Epithelial cell of proximal tubule (primary cell): ENCODE data around the gene LBX1. TPM values are rescaled to one million over a fixed set of nuclear protein-coding genes. Genes with fewer than 3 reads are reported as not detected.
A peak's percentile ranks its signal among the peaks of the same experiment; 100 is the strongest.

Experiments
- DNase-seq: peaks from one replicate; pipeline ENCODE4 v3.0.0-alpha.2; 2011; ENCODE audit warnings: low read depth
- H3K4me3 ChIP-seq: 2 replicates; pipeline ENCODE4 v1.5.1; 2011; ENCODE audit warnings: low read depth, mild to moderate bottlenecking, low read length
- total RNA-seq: library from RNA; depleted of rRNA; stranded (reverse); fragments of >200 nt; gene quantifications from 2 replicates; pipeline ENCODE4 v1.2.3, GENCODE V29; 2015
- TF ChIP-seq, protein P1 (sequence below): conservative IDR thresholded peaks from 2 replicates; pipeline ENCODE4 v1.5.1; 2012; ENCODE audit warnings: low read depth, mild to moderate bottlenecking, low read length

LBX1 gene, protein sequence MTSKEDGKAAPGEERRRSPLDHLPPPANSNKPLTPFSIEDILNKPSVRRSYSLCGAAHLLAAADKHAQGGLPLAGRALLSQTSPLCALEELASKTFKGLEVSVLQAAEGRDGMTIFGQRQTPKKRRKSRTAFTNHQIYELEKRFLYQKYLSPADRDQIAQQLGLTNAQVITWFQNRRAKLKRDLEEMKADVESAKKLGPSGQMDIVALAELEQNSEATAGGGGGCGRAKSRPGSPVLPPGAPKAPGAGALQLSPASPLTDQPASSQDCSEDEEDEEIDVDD
- not detected in 2 replicates for total RNA-seq

DNA sequence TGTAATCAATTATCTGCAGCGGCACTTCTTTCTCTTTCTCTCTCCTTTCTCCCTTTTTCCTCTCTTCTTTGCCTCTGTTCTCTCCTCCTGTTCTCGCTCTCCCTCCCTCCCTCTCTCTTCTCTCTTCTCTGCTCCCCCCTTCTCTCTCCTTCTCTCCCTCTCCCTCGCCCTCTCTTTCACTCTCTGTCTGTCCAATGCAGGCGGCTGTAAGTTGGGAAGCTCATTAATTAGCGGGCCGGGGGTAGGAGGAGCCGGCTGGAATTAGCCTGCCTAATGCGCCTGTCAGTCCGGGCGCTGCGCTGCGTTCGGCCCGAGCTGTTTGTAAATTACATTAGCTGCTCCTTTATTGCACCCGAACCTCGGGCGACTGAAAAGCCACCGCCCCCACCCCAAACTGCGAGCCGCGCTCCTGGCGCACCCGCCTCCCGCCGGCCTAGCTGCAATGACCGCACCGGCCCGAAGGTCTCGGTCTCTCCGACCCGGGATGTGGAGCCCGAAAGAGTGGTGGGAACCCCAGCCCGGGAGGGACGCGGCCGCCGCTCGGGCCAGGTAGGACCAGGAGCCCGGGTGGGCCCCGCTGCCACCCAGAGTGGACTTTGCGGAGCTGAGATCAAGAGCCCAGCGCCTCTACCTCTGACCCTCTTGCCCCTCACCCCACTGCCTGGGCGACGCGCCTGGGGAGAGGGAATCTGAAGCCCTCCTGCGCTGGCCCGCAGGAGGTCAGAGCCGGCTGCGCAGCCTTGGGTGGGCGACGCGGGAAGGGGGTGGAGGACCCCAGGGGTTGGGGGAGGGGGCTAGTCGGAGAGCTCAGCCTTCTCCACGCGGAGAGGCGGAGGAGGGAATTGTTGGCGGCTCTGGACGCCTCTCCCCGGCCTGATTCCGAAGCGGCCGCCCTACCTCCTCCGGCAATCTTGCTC, at the start of gene LBX1:
LBX1 (minus strand) TSS at position 198 of the 917 bp plus-strand sequence. CDS start 648 bp downstream, outside the sequence.
- TF ChIP-seq, protein P1, sequence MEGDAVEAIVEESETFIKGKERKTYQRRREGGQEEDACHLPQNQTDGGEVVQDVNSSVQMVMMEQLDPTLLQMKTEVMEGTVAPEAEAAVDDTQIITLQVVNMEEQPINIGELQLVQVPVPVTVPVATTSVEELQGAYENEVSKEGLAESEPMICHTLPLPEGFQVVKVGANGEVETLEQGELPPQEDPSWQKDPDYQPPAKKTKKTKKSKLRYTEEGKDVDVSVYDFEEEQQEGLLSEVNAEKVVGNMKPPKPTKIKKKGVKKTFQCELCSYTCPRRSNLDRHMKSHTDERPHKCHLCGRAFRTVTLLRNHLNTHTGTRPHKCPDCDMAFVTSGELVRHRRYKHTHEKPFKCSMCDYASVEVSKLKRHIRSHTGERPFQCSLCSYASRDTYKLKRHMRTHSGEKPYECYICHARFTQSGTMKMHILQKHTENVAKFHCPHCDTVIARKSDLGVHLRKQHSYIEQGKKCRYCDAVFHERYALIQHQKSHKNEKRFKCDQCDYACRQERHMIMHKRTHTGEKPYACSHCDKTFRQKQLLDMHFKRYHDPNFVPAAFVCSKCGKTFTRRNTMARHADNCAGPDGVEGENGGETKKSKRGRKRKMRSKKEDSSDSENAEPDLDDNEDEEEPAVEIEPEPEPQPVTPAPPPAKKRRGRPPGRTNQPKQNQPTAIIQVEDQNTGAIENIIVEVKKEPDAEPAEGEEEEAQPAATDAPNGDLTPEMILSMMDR = no peak
- no peak for DNase-seq
- no peak within 1 kb of the TSS for H3K4me3 ChIP-seq

DNA sequence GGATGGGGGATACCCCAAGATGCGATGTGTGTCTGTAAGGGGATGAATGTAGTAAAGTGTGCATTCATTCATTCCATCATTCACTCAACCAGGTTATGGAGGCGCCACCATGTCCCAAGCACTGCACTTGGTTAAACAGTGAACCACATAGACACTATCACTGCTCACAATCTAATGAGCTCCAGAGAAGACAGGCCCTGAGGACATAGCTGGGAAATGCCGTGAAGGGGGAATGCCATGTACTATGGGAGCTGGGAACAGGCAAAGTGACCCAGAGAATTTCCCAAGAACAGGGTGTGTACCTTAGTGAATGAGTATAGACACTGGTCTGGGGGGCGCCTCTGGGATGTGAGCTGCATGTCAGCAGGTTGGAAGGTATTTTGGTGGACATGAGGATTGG, 44.5 kb upstream of the LBX1 start:
- DNase-seq = no peak
- no peak overlapping the region for H3K4me3 ChIP-seq
- TF ChIP-seq, protein P1 = no peak

DNA sequence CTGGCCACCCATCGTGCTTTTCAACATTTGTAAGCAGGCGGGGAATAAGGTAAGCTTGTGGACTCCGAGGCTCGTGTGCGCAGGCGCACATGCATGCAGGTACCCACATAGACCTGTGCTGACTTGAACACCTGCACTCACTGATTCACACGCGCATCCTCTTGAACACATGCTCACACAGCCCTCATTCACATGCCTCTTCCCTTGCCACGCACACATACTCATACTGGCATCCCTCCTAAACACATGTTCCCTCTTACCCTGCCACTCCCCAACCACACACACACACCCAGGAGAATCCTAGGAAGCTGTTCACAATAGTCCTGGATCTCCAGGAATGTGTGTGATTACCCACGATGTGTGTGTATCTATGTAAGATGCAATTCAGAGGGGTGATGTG, 44.1 kb upstream of the LBX1 start:
- TF ChIP-seq, protein P1 = no peak
- H3K4me3 ChIP-seq = no peak overlapping the region
- DNase-seq = no peak

DNA sequence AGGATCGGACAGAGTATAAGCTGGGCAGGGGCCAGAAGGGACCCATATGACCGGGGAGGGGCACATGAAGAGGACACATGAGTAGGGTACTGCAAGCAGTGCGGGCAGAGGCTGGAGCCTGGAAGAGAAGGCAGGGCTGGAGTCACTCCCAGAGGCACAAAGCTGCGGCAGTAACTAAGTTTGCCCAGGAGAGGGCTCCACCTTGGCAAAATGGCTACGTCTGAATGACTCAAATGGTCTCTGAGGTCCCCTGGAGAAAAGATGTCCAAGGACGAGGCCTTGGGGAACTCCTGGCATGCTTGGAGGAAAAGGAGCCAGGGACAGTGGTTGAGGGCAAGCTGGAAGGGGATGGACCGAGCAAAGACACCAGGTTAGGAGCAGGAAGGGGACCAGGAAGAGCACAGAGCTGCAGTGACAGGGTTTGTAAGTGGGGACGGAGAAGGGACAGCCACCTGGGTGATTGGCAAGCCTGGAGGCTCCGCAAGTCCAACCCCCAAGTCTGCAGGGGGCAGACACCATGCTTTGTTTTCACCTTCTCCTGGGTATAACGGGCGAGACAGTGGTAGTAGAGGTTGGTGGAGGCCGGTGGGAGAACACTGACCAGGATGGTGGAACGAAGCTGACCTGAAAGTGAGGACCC, 43.1 kb upstream of the LBX1 start:
- DNase-seq = no peak
- TF ChIP-seq, protein P1 = peak; percentile 83
- H3K4me3 ChIP-seq = no peak overlapping the region

DNA sequence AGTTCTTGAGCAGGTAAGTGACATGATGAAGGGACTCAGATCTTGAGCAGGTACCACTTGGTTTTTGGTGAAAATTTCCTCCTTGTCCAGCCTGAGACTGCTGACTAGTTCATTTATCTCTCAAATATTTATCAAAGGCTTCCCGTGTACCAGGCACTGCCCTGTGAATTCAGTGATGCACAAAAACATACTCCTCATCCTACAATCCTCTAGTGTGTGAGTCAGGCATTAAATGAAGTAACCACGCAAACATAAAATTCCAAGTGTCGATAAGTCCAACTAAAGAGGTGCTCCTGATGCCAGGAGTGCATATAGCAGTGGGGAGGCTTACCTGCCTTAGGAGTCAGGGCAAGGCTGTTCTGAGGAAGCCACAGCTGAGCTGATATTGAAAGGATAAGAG, 41.5 kb upstream of the LBX1 start:
- H3K4me3 ChIP-seq = no peak overlapping the region
- TF ChIP-seq, protein P1 = no peak
- no peak for DNase-seq

DNA sequence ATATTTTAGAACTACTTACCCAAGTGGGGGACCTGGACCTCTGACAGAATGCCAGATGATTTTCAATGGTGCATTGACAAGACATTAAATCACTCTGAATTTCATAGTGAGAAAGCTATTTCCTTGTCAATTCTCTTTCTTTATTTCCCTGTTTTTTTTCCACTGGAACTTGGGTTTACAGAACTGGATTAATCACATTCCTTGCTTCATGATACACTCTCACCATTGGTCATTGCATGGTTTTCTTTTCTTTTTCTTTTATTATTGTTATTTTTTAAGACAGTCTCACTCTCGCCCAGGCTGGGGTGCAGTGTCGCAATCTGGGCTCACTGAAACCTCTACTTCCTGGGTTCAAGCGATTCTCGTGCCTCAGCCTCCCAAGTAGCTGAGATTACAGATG, 38.5 kb upstream of the LBX1 start:
- TF ChIP-seq, protein P1 = no peak
- no peak overlapping the region for H3K4me3 ChIP-seq
- no peak for DNase-seq
